ENCODE data around the gene CZIB.

The CZIB gene

DNA sequence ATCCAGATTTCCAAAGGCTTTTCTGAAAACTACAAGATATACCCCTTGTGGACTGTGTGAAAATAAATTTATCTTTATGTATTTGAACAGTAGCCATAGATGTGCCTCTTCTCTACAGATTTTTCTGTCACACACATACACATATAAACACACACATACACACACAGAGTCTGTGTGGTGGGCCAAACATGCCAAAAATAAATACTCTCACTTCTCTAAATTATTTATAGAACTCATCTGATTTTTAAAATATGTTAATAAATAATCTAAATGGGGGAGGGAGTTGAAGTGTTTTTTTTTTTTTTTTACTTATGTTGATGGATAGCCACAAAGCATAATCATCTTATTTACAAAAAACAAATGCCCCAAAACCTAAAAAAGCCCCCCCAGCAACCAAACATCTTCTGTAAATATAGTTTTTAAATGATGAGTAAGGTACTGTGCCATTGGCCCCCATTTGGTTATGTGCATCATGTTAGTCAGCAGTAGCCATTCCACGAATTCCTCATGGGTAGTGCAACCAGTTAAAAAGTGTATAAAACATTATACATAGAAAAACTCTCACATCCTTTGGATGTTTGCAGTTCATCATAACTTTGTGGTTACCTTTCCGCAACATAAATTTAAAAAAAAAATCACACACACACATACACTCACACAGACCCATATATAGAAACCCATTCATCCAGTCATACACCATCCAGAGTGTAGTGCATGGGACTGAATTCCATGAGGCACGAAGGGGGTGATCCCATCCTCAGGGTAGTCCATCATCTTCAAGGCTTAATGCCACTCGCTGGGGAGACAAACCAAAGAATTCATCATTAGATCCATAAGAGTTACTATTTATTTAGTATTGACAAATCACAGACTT, 26.1 kb upstream of the CZIB start:
- H2AFZ ChIP-seq (ENCODE audit: low read length), result no peak overlapping the region
- H3K36me3 ChIP-seq (replicated peaks; ENCODE audit: insufficient read depth, low read length), result peaks cover 12% of the 10 kb centered on the region; the same call in 1 of the 2 replicates
- no peaks in the 10 kb centered on the region for H3K9me2 ChIP-seq (replicated peaks; ENCODE audit: insufficient read depth, low read length)
- no peak overlapping the region for H3K4me2 ChIP-seq (ENCODE audit: low read depth, low read length)
- H3K79me2 ChIP-seq (ENCODE audit: low read length), result no peaks in the 10 kb centered on the region
- no peak for DNase-seq
- H3K27ac ChIP-seq (ENCODE audit: low read length), result no peak overlapping the region
- no peak overlapping the region for H3K4me3 ChIP-seq (ENCODE audit: low read length)
- H3F3A ChIP-seq (ENCODE audit: insufficient read depth, low read length), result no peaks in the 10 kb centered on the region
- no peaks in the 10 kb centered on the region for H4K20me1 ChIP-seq (ENCODE audit: insufficient read depth, low read length)
- no peaks in the 10 kb centered on the region for H3K27me3 ChIP-seq (replicated peaks; ENCODE audit: insufficient read depth, low read length)
- TF ChIP-seq EZH2phosphoT487 (IDR thresholded peaks at IDR 0.05; ENCODE audit: low read length), result no peak
- no peak for TF ChIP-seq EZH2 (optimal IDR thresholded peaks at IDR 0.05; ENCODE audit: low read depth, low read length)
- no peak for TF ChIP-seq CTCF (IDR thresholded peaks at IDR 0.05; ENCODE audit: low read length)
- peaks cover 6% of the 10 kb centered on the region for H3K4me1 ChIP-seq (ENCODE audit: low read length)
- no peaks in the 10 kb centered on the region for H3K9me3 ChIP-seq (replicated peaks; ENCODE audit: insufficient read depth, low read length)
- no peak overlapping the region for H3K9ac ChIP-seq (ENCODE audit: low read length)

DNA sequence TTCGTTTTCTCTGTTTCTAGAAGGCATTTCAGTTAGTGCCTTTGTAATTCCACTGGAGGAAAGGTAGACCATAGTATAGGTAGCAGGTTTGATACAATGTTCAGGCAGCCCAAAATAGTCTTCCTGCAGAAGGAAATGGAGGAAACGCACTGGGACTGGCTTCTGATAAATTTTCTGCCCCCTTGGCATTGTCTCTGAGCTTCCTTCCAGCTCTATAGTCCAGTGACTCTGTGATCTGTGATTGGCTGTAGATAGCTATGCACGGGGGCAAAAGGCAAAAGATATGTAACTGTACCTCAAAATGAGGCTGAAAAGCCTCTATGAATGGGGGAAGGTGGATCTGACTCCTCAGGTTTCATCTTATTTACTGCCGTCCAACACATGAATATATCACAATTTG, 23.7 kb upstream of the CZIB start:
- Histone ChIP-seq H2AFZ (ENCODE audit: low read length) (no peak overlapping the region), H4K20me1 (ENCODE audit: insufficient read depth, low read length) (no peaks in the 10 kb centered on the region), H3K79me2 (ENCODE audit: low read length) (no peaks in the 10 kb centered on the region), H3K4me3 (ENCODE audit: low read length) (no peak overlapping the region), H3K4me1 (ENCODE audit: low read length) (peaks cover 6% of the 10 kb centered on the region), H3K9me2 (replicated peaks; ENCODE audit: insufficient read depth, low read length) (no peaks in the 10 kb centered on the region), H3K9me3 (replicated peaks; ENCODE audit: insufficient read depth, low read length) (no peaks in the 10 kb centered on the region), H3K27ac (ENCODE audit: low read length) (no peak overlapping the region), H3F3A (ENCODE audit: insufficient read depth, low read length) (peaks cover 2% of the 10 kb centered on the region), H3K4me2 (ENCODE audit: low read depth, low read length) (no peak overlapping the region), H3K27me3 (replicated peaks; ENCODE audit: insufficient read depth, low read length) (no peaks in the 10 kb centered on the region), H3K36me3 (replicated peaks; ENCODE audit: insufficient read depth, low read length) (peaks cover 12% of the 10 kb centered on the region; the same call in 1 of the 2 replicates), H3K9ac (ENCODE audit: low read length) (no peak overlapping the region)
- TF ChIP-seq EZH2 (optimal IDR thresholded peaks at IDR 0.05; ENCODE audit: low read depth, low read length) (no peak), CTCF (IDR thresholded peaks at IDR 0.05; ENCODE audit: low read length) (no peak), EZH2phosphoT487 (IDR thresholded peaks at IDR 0.05; ENCODE audit: low read length) (no peak)
- no peak for DNase-seq

DNA sequence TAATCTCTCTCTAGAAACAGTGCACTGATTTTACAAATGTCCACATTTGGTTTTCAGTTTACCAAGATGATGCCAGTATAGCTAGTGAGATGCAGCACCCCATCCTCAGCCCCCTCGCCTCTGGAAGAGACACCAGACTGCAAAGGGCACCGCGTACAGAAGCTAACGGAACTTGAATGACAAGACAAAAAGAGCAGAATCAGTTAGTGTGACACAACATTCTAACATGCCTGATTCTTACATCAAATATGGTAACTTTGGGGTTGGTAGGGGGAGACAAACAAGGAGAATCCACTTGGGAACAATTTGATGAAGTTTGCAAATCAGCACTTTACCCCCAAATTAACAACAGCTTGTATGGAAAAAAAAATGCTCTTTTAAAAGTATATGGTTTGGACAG, 21.9 kb upstream of the CZIB start:
- H2AFZ ChIP-seq (ENCODE audit: low read length), result no peak overlapping the region
- H3K27me3 ChIP-seq (replicated peaks; ENCODE audit: insufficient read depth, low read length), result no peaks in the 10 kb centered on the region
- H3K4me2 ChIP-seq (ENCODE audit: low read depth, low read length), result no peak overlapping the region
- peaks cover 8% of the 10 kb centered on the region for H3F3A ChIP-seq (ENCODE audit: insufficient read depth, low read length)
- no peaks in the 10 kb centered on the region for H3K9me2 ChIP-seq (replicated peaks; ENCODE audit: insufficient read depth, low read length)
- H3K9ac ChIP-seq (ENCODE audit: low read length), result no peak overlapping the region
- no peak overlapping the region for H3K4me3 ChIP-seq (ENCODE audit: low read length)
- peaks cover 12% of the 10 kb centered on the region; the same call in 1 of the 2 replicates for H3K36me3 ChIP-seq (replicated peaks; ENCODE audit: insufficient read depth, low read length)
- H3K79me2 ChIP-seq (ENCODE audit: low read length), result peaks cover 10% of the 10 kb centered on the region
- H3K27ac ChIP-seq (ENCODE audit: low read length), result no peak overlapping the region
- H3K9me3 ChIP-seq (replicated peaks; ENCODE audit: insufficient read depth, low read length), result no peaks in the 10 kb centered on the region
- H4K20me1 ChIP-seq (ENCODE audit: insufficient read depth, low read length), result no peaks in the 10 kb centered on the region
- no peak for DNase-seq
- peaks cover 10% of the 10 kb centered on the region for H3K4me1 ChIP-seq (ENCODE audit: low read length)
- TF ChIP-seq EZH2 (optimal IDR thresholded peaks at IDR 0.05; ENCODE audit: low read depth, low read length), result no peak
- TF ChIP-seq EZH2phosphoT487 (IDR thresholded peaks at IDR 0.05; ENCODE audit: low read length), result no peak
- no peak for TF ChIP-seq CTCF (IDR thresholded peaks at IDR 0.05; ENCODE audit: low read length)
